ENCODE measurements around the gene ALK.

The ALK gene

DNA sequence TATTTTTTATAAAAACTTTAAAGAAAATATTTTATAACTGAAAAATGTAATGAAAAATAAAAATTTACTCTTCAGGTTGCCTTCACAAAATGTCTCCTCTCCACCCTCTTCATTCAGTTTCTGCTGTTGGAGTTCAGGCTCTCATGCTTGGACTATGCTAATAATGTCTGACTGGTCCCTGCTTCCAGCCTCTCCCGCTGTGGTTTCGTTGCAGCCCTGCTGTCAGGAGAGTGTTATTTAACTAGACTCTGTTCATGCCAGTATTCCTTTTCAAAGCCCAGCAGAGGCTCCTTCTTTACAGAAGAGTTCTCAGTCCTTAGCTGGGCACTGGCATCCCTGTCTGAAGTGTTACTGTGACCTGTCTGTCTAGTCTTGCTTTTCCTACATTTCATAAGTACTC lies 765.8 kb downstream of the ALK start:
- DNase-seq (ENCODE audit: low read depth in 2 of 2), result no peak

DNA sequence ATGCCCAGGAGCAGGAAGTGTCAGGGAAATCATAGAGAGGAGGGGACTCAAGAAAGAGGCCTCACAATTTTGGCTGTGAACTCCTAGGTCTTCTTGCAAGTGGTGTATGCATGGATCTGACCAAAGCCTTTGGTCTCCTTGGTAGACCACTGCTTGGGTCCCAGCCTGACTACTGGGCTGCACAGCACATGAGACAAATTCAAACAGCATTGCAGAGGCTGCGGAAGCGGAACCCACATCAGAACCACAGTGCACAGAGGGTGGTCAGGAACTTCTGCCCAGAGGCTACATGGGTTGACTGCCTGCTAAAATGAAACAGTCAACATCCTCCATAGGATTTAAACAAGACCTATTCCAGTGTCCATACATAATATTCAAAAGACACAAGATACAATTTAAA lies 766.8 kb downstream of the ALK start:
- DNase-seq (ENCODE audit: low read depth in 2 of 2), result no peak

DNA sequence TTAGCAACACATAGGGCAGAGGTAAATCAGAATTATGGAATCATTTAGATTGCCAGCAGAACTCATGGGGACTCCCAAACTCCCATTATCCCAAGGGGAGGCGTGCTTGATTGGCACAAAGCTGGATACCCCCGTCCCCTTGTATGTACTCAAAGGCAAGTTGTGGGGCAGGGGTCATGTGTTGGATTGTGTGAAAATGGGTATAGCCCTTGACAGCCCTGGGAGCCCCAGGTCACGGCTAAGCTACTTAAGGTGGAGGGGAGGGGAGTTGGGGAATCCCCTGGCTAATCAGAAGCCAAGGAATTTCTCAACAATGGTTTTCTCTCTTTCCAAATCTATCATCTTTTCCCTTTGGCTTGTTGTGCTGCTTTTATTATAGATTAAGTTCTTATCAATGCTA lies 773.4 kb downstream of the ALK start:
- DNase-seq (ENCODE audit: low read depth in 2 of 2), result no peak

DNA sequence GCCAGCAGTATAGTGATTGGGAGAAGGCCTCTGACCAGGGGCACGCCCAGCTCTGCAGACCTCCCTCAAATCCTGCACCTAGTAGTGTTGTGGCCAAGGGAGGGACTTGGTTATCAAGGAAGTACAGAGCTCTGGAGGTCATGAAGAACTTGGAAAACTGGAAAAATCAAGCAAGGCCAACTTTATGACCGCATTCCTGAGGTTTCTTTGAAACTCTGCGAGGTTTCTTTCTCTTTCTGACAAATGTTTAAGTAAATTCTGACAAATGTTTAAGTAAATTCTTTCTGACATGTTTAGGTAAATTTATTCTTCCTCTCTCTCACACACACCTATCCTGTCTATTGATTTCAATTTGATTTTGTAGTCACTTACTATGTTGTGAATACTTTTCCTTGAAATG lies 775.2 kb downstream of the ALK start:
- DNase-seq (ENCODE audit: low read depth in 2 of 2), result no peak

DNA sequence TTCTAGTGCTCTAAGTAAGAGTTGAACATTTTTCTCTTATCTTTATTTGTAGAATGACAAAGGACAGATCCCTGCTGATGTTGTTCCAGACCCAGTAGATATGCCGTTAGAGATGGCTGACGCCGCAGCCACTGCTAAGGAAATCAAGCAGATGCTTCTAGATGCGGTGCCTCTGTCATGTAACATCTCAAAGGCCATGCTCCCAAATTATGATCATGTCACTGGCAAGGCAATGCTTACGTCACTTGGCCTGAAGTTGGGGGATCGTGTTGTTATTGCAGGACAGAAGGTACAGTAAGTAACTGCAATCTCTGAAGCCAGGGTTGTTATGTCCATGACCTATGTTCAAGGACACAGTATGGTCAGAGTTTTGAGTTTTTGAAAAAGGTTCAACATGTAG lies 777.7 kb downstream of the ALK start:
- DNase-seq (ENCODE audit: low read depth in 2 of 2), result no peak

Data from stimulated activated CD4-positive, alpha-beta T cell treated with anti-CD3 and anti-CD28 coated beads, Interleukin-12 subunit alpha, Interleukin-12 subunit beta, amount 100 ng/mL, for 24 hours (primary cell).